OCI-LY1 (cell line): ENCODE results near the gene REC8.
A peak's percentile ranks its signal among the peaks of the same experiment; 100 is the strongest.

Experiments
- H2AFZ ChIP-seq: fragments of 200-600 bp; sonication (generic), shearing (Covaris generic); 2 replicates; pipeline ENCODE4 v1.6.0; 2014; ENCODE audit warnings: antibody characterized with exemption, mild to moderate bottlenecking, low read length
- H3F3A ChIP-seq: fragments of 200-600 bp; sonication (generic), shearing (Covaris generic); 2 replicates; pipeline ENCODE4 v1.6.0; 2014; ENCODE audit warnings: mild to moderate bottlenecking, antibody characterized with exemption, low read length, moderate library complexity; ENCODE audit not compliant: insufficient read depth
- H3K27ac ChIP-seq: fragments of 200-600 bp; sonication (generic); 2 replicates; pipeline ENCODE4 v1.5.1; 2014; ENCODE audit warnings: low read length, mixed run types, mild to moderate bottlenecking, low read depth; ENCODE audit not compliant: poor library complexity, severe bottlenecking
- H3K27me3 ChIP-seq: fragments of 200-600 bp; sonication (generic); 2 replicates; pipeline ENCODE4 v1.6.0; 2014; ENCODE audit warnings: antibody characterized with exemption, mild to moderate bottlenecking, low read length, moderate library complexity; ENCODE audit not compliant: insufficient read depth
- H3K36me3 ChIP-seq: fragments of 200-600 bp; sonication (generic); 2 replicates; pipeline ENCODE4 v1.6.1; 2014; ENCODE audit warnings: mild to moderate bottlenecking, antibody characterized with exemption, low read length, moderate library complexity, mixed read lengths; ENCODE audit not compliant: insufficient read depth
- H3K4me1 ChIP-seq: fragments of 200-600 bp; sonication (generic); 2 replicates; pipeline ENCODE4 v1.5.1; 2014; ENCODE audit warnings: mild to moderate bottlenecking, low read length, moderate library complexity; ENCODE audit not compliant: insufficient read depth, severe bottlenecking
- H3K4me2 ChIP-seq: fragments of 200-600 bp; sonication (generic), shearing (Covaris generic); 2 replicates; pipeline ENCODE4 v1.6.1; 2014; ENCODE audit warnings: low read length
- H3K4me3 ChIP-seq: fragments of 200-600 bp; sonication (generic); 2 replicates; pipeline ENCODE4 v1.5.1; 2014; ENCODE audit warnings: low read length, low read depth, mild to moderate bottlenecking, mixed read lengths; ENCODE audit not compliant: poor library complexity, severe bottlenecking
- H3K79me2 ChIP-seq: fragments of 200-600 bp; shearing (Covaris generic); 2 replicates; pipeline ENCODE4 v1.6.1; 2016; ENCODE audit warnings: mixed run types, low read length, mixed read lengths; ENCODE audit not compliant: insufficient read depth
- H3K9ac ChIP-seq: fragments of 200-600 bp; sonication (generic), shearing (Covaris generic); 2 replicates; pipeline ENCODE4 v1.6.1; 2014; ENCODE audit warnings: mild to moderate bottlenecking, low read length, mixed read lengths
- H3K9me2 ChIP-seq: fragments of 200-600 bp; sonication (generic), shearing (Covaris generic); 2 replicates; pipeline ENCODE4 v1.6.1; 2014; ENCODE audit warnings: low read depth, mild to moderate bottlenecking, low read length, mixed read lengths
- H3K9me3 ChIP-seq: fragments of 200-600 bp; shearing (Covaris generic); 2 replicates; pipeline ENCODE4 v1.6.1; 2014; ENCODE audit warnings: low read length, mixed read lengths
- H4K20me1 ChIP-seq: fragments of 200-600 bp; sonication (generic), shearing (Covaris generic); 2 replicates; pipeline ENCODE4 v1.6.0; 2016; ENCODE audit warnings: mild to moderate bottlenecking, low read length; ENCODE audit not compliant: insufficient read depth
- CTCF ChIP-seq: fragments of 200-600 bp; sonication (generic), shearing (Covaris generic); IDR thresholded peaks from 2 replicates; pipeline ENCODE4 v1.5.1; 2017; ENCODE audit warnings: mild to moderate bottlenecking, antibody characterized with exemption, low read length, moderate library complexity, mixed read lengths
- EZH2 ChIP-seq: fragments of 200-600 bp; sonication (generic), shearing (Covaris generic); IDR thresholded peaks from 2 replicates; pipeline ENCODE4 v1.8.0; 2017; ENCODE audit warnings: borderline replicate concordance, mixed run types, mild to moderate bottlenecking, antibody characterized with exemption, low read length, moderate library complexity, mixed read lengths

REC8 gene

GRCh38 chr14:24185026-24185425 lies 13.1 kb downstream of the REC8 start:
- H3K79me2 ChIP-seq = no peaks in the 10 kb centered on the region
- no peaks in the 10 kb centered on the region for H3K27me3 ChIP-seq
- no peaks in the 10 kb centered on the region for H3F3A ChIP-seq
- no peak overlapping the region for H3K4me2 ChIP-seq
- H3K36me3 ChIP-seq = peaks cover 70% of the 10 kb centered on the region
- H3K27ac ChIP-seq = no peak overlapping the region
- H3K9me3 ChIP-seq = no peaks in the 10 kb centered on the region
- H3K9me2 ChIP-seq = no peaks in the 10 kb centered on the region
- H2AFZ ChIP-seq = no peak overlapping the region
- no peak overlapping the region for H3K9ac ChIP-seq
- no peak overlapping the region for H3K4me3 ChIP-seq
- H3K4me1 ChIP-seq = peaks cover 19% of the 10 kb centered on the region
- no peaks in the 10 kb centered on the region for H4K20me1 ChIP-seq
- TF ChIP-seq CTCF = no peak
- no peak for TF ChIP-seq EZH2

- TF ChIP-seq CTCF (no peak), EZH2 (no peak)
These were observed 13.9 kb downstream of the REC8 start for GRCh38 chr14:24185741-24186140.

GRCh38 chr14:24186831-24187538 lies 15.1 kb downstream of the REC8 start:
- no peaks in the 10 kb centered on the region for H3K79me2 ChIP-seq
- H3K36me3 ChIP-seq = peaks cover 56% of the 10 kb centered on the region
- no peaks in the 10 kb centered on the region for H3K9me3 ChIP-seq
- H4K20me1 ChIP-seq = no peaks in the 10 kb centered on the region
- peaks cover 19% of the 10 kb centered on the region for H3K4me1 ChIP-seq
- H3K4me2 ChIP-seq = peak overlapping the region; percentile 67; the same call in 1 of the 2 replicates
- peak overlapping the region; percentile 65 for H3K4me3 ChIP-seq
- H3K27ac ChIP-seq = no peak overlapping the region
- no peaks in the 10 kb centered on the region for H3K27me3 ChIP-seq
- no peak overlapping the region for H2AFZ ChIP-seq
- no peak for TF ChIP-seq EZH2
- no peak for TF ChIP-seq CTCF
- H3K9ac ChIP-seq = no peak overlapping the region; the same call in 1 of the 2 replicates
- no peaks in the 10 kb centered on the region for H3F3A ChIP-seq
- H3K9me2 ChIP-seq = no peaks in the 10 kb centered on the region

More at GRCh38 chr14:24185741-24186140, 13.9 kb downstream of the REC8 start:
- Histone ChIP-seq H3K9me3 (no peaks in the 10 kb centered on the region), H3F3A (no peaks in the 10 kb centered on the region), H3K4me1 (peaks cover 19% of the 10 kb centered on the region), H3K79me2 (no peaks in the 10 kb centered on the region), H3K9ac (no peak overlapping the region), H3K4me2 (no peak overlapping the region), H3K27me3 (no peaks in the 10 kb centered on the region), H3K9me2 (no peaks in the 10 kb centered on the region), H3K4me3 (no peak overlapping the region), H3K36me3 (peaks cover 63% of the 10 kb centered on the region), H3K27ac (no peak overlapping the region), H4K20me1 (no peaks in the 10 kb centered on the region), H2AFZ (no peak overlapping the region)
